Mesendoderm (in vitro differentiated cells): Measurements from ENCODE around the gene ZNF503.

Experiments used
- DNase-seq: peaks from one replicate; pipeline ENCODE4 v3.0.0; 2013
- H2AK5ac ChIP-seq: 2 replicates; pipeline ENCODE4 v1.6.1; 2013; ENCODE audit warnings: low read length, inconsistent platforms
- H2BK120ac ChIP-seq: 2 replicates; pipeline ENCODE4 v1.6.1; 2013; ENCODE audit warnings: low read depth, mild to moderate bottlenecking, low read length, moderate library complexity, mixed read lengths
- H2BK15ac ChIP-seq: replicated peaks from 2 replicates; pipeline ENCODE4 v1.6.1; 2013; ENCODE audit warnings: low read depth, mild to moderate bottlenecking, moderate library complexity
- H2BK5ac ChIP-seq: 2 replicates; pipeline ENCODE4 v1.6.1; 2013; ENCODE audit warnings: low read length, inconsistent platforms
- H3K18ac ChIP-seq: 2 replicates; pipeline ENCODE4 v1.6.1; 2013; ENCODE audit warnings: mild to moderate bottlenecking, low read length, mixed read lengths
- H3K23ac ChIP-seq: one replicate; pipeline ENCODE4 v1.6.1; 2013; ENCODE audit warnings: low read length
- H3K27ac ChIP-seq: 2 replicates; pipeline ENCODE4 v1.5.1; 2013; ENCODE audit warnings: low read depth, mild to moderate bottlenecking, inconsistent platforms, low read length, moderate library complexity
- H3K27me3 ChIP-seq: 2 replicates; pipeline ENCODE4 v1.6.1; 2013; ENCODE audit warnings: low read length, control low read depth, mild to moderate bottlenecking, inconsistent platforms; ENCODE audit not compliant: insufficient read depth, poor library complexity
- H3K36me3 ChIP-seq: 2 replicates; pipeline ENCODE4 v1.6.1; 2013; ENCODE audit warnings: low read length, inconsistent platforms; ENCODE audit not compliant: control insufficient read depth, insufficient read depth
- H3K4ac ChIP-seq: one replicate; pipeline ENCODE4 v1.6.1; 2013; ENCODE audit warnings: low read depth, mild to moderate bottlenecking, low read length, moderate library complexity
- H3K4me1 ChIP-seq: 2 replicates; pipeline ENCODE4 v1.6.1; 2013; ENCODE audit warnings: low read depth, low read length, inconsistent platforms; ENCODE audit not compliant: control insufficient read depth
- H3K4me2 ChIP-seq: 2 replicates; pipeline ENCODE4 v1.6.1; 2013; ENCODE audit warnings: low read length
- H3K4me3 ChIP-seq: 2 replicates; pipeline ENCODE4 v1.5.1; 2013; ENCODE audit warnings: mild to moderate bottlenecking, low read length
- H3K56ac ChIP-seq: one replicate; pipeline ENCODE4 v1.6.1; 2013; ENCODE audit warnings: low read length
- H3K79me1 ChIP-seq: 2 replicates; pipeline ENCODE4 v1.6.1; 2013; ENCODE audit warnings: low read length, inconsistent platforms
- H3K79me2 ChIP-seq: 2 replicates; pipeline ENCODE4 v1.6.1; 2013; ENCODE audit warnings: mild to moderate bottlenecking, low read length; ENCODE audit not compliant: control insufficient read depth, insufficient read depth
- H3K9ac ChIP-seq: 2 replicates; pipeline ENCODE4 v1.6.1; 2013; ENCODE audit warnings: low read length, inconsistent platforms
- H4K5ac ChIP-seq: one replicate; pipeline ENCODE4 v1.6.1; 2013; ENCODE audit warnings: low read length
- H4K8ac ChIP-seq: one replicate; pipeline ENCODE4 v1.6.1; 2013; ENCODE audit warnings: low read depth, mild to moderate bottlenecking, control low read depth, low read length, moderate library complexity
- WGBS: extraction: QIAGEN DNeasy Blood & Tissue Kit; methylation state at CpG from one replicate; pipeline ENCODE4 v1.1.7; 2013; ENCODE audit warnings: low lambda C conversion rate, missing lambda C conversion rate; ENCODE audit not compliant: insufficient coverage; ENCODE audit errors: extremely low coverage; 5-methylcytosine and 5-hydroxymethylcytosine counted together

ZNF503 gene

DNA sequence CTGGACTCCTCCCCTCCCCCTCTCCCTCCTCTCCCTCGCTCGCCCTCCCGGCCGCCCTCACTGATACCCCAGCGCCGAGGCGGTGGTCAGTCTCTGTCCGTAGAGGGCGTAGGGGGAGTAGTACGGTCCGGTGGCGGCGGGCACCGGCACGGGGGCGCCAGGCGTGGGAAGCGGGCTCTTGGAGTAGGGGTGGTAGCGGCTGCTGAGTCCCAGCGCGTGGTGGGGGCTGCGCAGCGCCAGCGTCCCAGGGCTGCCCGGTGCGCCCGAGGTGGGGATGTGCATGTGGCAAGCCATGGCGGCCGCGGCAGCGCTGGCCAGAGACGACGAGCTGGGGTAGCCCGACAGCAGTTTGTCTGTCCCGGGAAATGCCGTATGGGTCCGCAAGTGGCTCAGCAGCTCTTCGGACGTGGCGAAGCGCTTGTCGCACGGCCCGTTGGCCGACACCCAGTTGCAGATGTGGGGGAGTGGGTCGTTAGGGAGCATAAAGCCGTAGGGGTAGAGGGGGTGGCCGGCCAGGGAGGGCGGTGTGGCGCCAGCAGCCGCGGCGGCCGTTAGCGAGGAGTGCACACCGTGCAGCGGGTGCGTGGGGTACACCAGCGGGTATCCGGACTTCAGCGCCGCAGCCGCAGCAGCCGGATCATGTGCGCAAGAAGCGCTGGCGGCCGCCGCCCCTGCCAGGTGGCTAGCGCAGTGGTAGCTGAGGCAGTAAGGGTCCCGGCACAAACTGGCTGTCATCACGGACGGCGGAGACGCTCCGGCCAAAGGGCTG is 2.7 kb downstream of the ZNF503 start:
- H2BK15ac ChIP-seq, result no peak overlapping the region
- DNase-seq, result peak; percentile 54
- H3K4me2 ChIP-seq, result peak overlapping the region; percentile 64
- WGBS, result no CpG with 5 or more reads among the region's 76 CpGs
- H2BK5ac ChIP-seq, result no peak overlapping the region
- H3K79me1 ChIP-seq, result no peaks in the 10 kb centered on the region
- H3K36me3 ChIP-seq, result no peaks in the 10 kb centered on the region
- H3K56ac ChIP-seq, result peak overlapping the region; percentile 78
- H2BK120ac ChIP-seq, result no peak overlapping the region
- H3K4me3 ChIP-seq, result no peak overlapping the region
- H4K5ac ChIP-seq, result no peak overlapping the region
- H3K4me1 ChIP-seq, result no peaks in the 10 kb centered on the region
- no peak overlapping the region for H2AK5ac ChIP-seq
- no peak overlapping the region for H3K18ac ChIP-seq
- no peak overlapping the region for H3K27ac ChIP-seq
- no peaks in the 10 kb centered on the region for H3K79me2 ChIP-seq
- H3K4ac ChIP-seq, result no peak overlapping the region
- H4K8ac ChIP-seq, result no peak overlapping the region
- H3K9ac ChIP-seq, result peak overlapping the region; percentile 45
- no peak overlapping the region for H3K23ac ChIP-seq
- peaks cover 53% of the 10 kb centered on the region for H3K27me3 ChIP-seq

DNA sequence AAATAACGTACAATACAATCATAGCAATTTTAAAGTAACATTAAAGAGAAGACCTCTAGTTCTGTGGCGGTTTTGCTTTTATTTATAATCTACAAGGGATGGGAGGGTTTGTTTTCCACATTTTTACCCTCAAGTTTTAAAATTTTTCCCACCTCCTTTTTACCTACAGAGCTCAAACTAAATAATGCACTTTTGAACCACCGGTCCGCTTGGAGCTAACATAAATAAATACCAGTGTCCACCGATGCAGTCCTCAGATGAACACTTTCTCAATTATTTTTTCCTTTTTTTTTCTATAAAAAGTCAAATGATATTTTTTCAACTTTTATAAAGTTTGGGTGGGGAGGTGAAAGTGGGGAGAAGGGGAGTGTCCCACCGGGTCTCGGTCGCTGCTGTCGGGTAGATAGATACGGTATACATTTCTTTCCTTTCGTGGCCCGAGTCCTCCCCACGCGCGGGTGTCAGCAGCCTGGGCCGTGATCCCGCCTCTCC is 3.3 kb downstream of the ZNF503 start:
- no peak for DNase-seq
- no peak overlapping the region for H4K8ac ChIP-seq
- no peaks in the 10 kb centered on the region for H3K36me3 ChIP-seq
- H3K4me1 ChIP-seq, result no peaks in the 10 kb centered on the region
- no peak overlapping the region for H3K4ac ChIP-seq
- H2BK15ac ChIP-seq, result no peak overlapping the region
- no peak overlapping the region for H2AK5ac ChIP-seq
- H2BK5ac ChIP-seq, result no peak overlapping the region
- H3K23ac ChIP-seq, result no peak overlapping the region
- peak overlapping the region; percentile 78 for H3K56ac ChIP-seq
- no peak overlapping the region for H3K4me3 ChIP-seq
- H4K5ac ChIP-seq, result no peak overlapping the region
- no peak overlapping the region for H3K27ac ChIP-seq
- H3K79me2 ChIP-seq, result no peaks in the 10 kb centered on the region
- no peak overlapping the region for H3K18ac ChIP-seq
- no CpG with 5 or more reads among the region's 17 CpGs for WGBS
- peaks cover 53% of the 10 kb centered on the region for H3K27me3 ChIP-seq
- H3K9ac ChIP-seq, result peak overlapping the region; percentile 29
- H3K4me2 ChIP-seq, result peak overlapping the region; percentile 64
- no peak overlapping the region for H2BK120ac ChIP-seq
- H3K79me1 ChIP-seq, result no peaks in the 10 kb centered on the region

DNA sequence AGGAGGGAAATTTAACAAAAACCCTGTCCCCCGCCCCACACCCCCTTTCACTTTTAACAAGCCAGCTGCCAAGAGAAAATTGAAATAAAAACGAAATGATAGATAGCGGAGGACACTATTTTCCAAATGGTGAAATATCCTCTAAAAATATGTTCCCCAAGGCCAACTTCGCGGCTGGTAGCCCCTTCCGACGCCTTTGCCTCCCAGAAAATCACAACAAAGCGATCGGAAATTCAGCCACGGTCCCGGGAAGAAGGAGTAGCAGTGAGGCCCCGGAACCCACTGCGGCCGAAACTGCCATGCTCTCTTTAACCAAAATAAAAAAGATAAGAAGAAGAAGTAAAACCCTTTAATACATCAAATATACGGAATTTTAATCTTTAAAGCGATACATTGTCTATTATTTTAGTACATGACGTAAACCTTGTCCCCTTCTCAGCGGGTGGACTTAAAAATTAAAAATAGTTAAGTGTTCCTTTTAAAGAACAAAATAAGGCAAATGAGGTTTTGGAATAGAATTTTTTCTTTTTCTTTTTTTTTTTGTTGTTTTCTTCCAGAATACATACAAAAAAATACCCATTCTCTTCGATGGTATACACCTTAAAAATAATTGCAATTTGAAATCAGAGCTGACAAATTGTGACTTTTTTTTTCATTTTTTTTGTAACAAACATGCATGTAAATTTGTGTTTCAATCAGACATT is 3.9 kb downstream of the ZNF503 start:
- Histone ChIP-seq H4K8ac (no peak overlapping the region), H3K79me2 (no peaks in the 10 kb centered on the region), H3K23ac (no peak overlapping the region), H3K9ac (no peak overlapping the region), H3K27me3 (peaks cover 55% of the 10 kb centered on the region), H3K4me3 (no peak overlapping the region), H4K5ac (no peak overlapping the region), H3K27ac (no peak overlapping the region), H3K4me2 (no peak overlapping the region), H3K79me1 (no peaks in the 10 kb centered on the region), H3K4ac (no peak overlapping the region), H2AK5ac (no peak overlapping the region), H2BK120ac (no peak overlapping the region), H3K36me3 (no peaks in the 10 kb centered on the region), H3K4me1 (no peaks in the 10 kb centered on the region), H3K18ac (no peak overlapping the region), H2BK5ac (no peak overlapping the region), H2BK15ac (no peak overlapping the region), H3K56ac (no peak overlapping the region)
- no CpG with 5 or more reads among the region's 19 CpGs for WGBS
- peak; percentile 26 for DNase-seq

DNA sequence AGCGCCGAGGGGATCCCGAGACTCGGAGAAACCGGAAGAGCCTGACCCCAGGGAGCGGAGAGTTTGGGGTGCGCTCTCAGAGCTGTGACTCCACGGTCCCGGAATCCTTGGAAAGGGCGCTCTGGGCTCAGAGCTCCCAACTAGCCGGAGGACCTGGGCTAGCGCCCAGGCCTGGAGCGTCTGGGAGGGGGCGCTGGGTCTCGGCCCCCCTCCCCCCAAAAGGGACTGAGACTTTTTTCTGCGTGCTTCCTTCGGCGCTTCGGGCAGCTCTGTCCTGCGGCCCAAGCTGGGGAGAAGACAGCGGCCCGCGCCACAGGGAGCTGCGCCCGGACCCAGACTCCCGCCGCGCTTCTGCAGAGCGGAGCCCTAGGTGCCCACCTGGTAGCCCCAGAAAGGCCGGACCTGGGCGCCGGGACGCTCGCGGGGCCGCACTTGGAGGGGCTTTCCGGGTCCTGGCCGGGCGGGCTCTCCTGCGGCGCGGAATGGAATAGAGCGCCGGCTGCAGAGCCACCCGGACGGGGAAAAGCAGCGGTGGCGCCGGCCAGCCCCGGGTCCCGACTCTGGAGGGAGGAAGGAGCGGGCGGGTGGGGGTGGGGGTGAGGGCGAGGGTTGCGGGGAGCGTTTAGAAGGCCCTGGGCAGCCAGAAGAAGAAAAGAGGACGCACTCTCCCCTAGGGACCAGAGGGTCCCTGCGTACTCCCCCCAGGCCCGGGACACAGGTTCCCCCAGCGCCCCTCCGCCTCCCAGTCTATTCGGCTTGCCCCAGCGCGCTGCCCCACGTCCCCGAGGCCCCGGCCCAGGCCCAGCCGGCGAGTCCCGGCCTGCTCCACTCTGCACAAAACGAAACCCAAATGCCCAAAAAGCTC is 4.7 kb downstream of the ZNF503 start:
- Histone ChIP-seq H3K4me1 (no peaks in the 10 kb centered on the region), H3K56ac (peak overlapping the region; percentile 62), H4K5ac (no peak overlapping the region), H3K18ac (peak overlapping the region; percentile 5), H3K79me2 (no peaks in the 10 kb centered on the region), H3K27ac (no peak overlapping the region), H2BK120ac (no peak overlapping the region), H3K4me2 (peak overlapping the region; percentile 75), H3K36me3 (no peaks in the 10 kb centered on the region), H3K79me1 (no peaks in the 10 kb centered on the region), H3K9ac (peak overlapping the region; percentile 43), H4K8ac (peak overlapping the region; percentile 6), H3K4me3 (peak overlapping the region; percentile 11), H2BK15ac (no peak overlapping the region), H2AK5ac (no peak overlapping the region), H3K23ac (no peak overlapping the region), H3K27me3 (peaks cover 59% of the 10 kb centered on the region), H3K4ac (no peak overlapping the region), H2BK5ac (no peak overlapping the region)
- peak; percentile 27 for DNase-seq
- WGBS, result no CpG with 5 or more reads among the region's 71 CpGs

DNA sequence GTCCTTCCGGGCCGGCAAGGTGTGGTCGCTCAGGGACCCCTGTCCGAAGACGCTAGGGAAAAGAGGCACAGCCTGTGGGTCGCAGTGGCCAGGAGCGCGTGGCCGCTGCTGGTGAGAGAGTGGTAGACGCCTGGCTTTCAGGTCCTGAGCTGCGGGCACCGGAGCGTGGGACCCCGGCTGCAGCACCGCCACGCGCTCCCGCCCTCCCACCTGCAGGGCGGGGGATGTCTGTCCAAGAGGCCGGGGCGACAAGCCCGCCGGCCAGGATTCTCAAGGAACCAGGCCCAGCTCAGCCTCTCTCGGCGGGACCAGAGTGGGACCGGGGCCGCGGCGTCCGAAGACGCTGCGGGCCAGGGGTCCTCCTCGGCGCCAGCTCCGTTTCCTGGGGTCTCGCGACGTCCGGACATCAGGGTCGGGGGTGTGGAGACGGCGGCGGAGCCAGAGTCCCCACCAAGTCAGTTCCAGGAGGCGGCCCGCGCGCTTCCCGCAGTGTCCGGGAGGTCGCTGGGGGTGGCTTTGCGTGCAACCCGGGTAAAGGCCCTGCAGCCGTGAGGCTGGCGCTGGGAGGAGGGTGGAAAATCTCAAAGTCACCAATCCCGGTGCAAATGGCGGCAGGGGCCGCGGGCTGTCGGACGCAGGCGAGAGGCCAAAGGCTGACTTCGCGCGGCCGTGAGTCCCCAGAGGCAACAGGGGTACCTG is 5.5 kb downstream of the ZNF503 start:
- no peak overlapping the region for H2BK120ac ChIP-seq
- no peak overlapping the region for H3K4ac ChIP-seq
- no peak overlapping the region for H2BK5ac ChIP-seq
- DNase-seq, result peak; percentile 33
- H2AK5ac ChIP-seq, result no peak overlapping the region
- no peak overlapping the region for H4K5ac ChIP-seq
- H3K56ac ChIP-seq, result peak overlapping the region; percentile 62
- peak overlapping the region; percentile 11 for H3K4me3 ChIP-seq
- no peaks in the 10 kb centered on the region for H3K79me1 ChIP-seq
- H3K79me2 ChIP-seq, result no peaks in the 10 kb centered on the region
- H3K36me3 ChIP-seq, result no peaks in the 10 kb centered on the region
- no peaks in the 10 kb centered on the region for H3K4me1 ChIP-seq
- H4K8ac ChIP-seq, result peak overlapping the region; percentile 6
- no CpG with 5 or more reads among the region's 65 CpGs for WGBS
- H3K23ac ChIP-seq, result no peak overlapping the region
- H2BK15ac ChIP-seq, result no peak overlapping the region
- peak overlapping the region; percentile 43 for H3K9ac ChIP-seq
- H3K27me3 ChIP-seq, result peaks cover 59% of the 10 kb centered on the region
- no peak overlapping the region for H3K27ac ChIP-seq
- peak overlapping the region; percentile 75 for H3K4me2 ChIP-seq
- H3K18ac ChIP-seq, result peak overlapping the region; percentile 5
